Measurements from ENCODE around the gene LARP6. TPM values are rescaled to one million over a fixed set of nuclear protein-coding genes. Genes with fewer than 3 reads are reported as not detected.
"Not testable (repeated sequence)": the region's sequence is repeated elsewhere in the genome, so short reads cannot be mapped to it uniquely, and the experiment has no call there.

LARP6 gene
- polyA plus RNA-seq (2013, experiment 1 of 2; ENCODE audit: insufficient read length): 88.0 TPM
- 91.7 TPM for polyA plus RNA-seq (2013, experiment 2 of 2; ENCODE audit: insufficient read length)

GRCh38 chr15:70853973-70854665 lies at the start of gene LARP6:
TSS of gene LARP6 (minus strand) at chr15:70854157. CDS start at chr15:70854088, 69 bp downstream.
- peak; percentile 69 for DNase-seq

GRCh38 chr15:70902107-70902506 lies 48.1 kb upstream of the LARP6 start:
- DNase-seq: peak; percentile 88

- peak; percentile 71 for DNase-seq
Observed at GRCh38 chr15:70892912-70893560, 39.1 kb upstream of the LARP6 start.

DNA sequence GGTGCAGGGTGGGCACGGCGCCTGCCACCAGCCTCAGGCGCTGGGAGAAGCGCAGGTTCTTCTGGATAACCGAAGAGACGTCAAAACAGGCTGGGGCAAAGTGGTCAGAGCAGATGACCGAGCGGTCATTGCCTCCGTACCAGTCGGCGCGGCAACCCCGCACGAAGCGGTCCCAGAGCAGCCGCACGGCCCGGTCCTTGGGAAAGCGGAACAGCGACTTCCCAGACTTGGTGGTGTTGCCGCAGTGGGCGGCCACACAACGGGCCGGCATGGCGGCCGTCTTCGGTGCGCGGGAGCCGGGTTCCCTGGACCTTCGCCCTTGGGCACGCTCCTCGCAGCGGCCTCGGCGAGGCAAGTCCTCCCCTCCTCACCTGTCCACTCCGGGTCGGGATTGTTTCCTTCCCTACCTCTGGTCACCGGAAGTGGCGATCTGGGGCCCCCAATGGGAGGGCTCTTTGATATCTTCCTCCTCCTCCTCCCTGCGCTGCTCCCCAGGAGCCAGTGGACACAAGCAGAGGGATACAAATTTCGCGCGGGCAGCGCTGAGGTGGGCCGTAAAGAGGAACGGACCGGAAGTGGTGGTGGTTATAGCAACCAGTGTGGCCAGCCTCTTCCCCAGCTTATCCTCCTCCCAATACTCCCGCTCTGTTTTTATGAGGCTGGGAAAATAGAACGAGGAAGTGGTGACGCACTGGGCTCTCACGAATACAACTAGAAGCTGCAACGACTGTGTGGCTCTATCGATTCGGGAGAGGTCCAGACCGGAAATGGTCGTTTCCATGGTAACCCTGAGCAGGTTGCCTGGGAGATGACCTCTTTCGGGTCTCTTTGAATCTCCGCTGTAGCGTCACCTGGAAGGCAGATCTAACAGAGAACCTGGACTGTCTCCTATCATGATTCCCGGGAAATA lies 38.3 kb upstream of the LARP6 start, which contains the start of the genes LRRC49 and THAP10:
TSS of gene LRRC49 (plus strand) at position 825 of the 910 bp plus-strand sequence. CDS start at position 894, 69 bp downstream.
TSS of gene THAP10 (minus strand) at position 432 of the 910 bp plus-strand sequence. CDS start at position 271, 161 bp downstream.
- peak; percentile 96 for DNase-seq

- no peak for DNase-seq
Observed at GRCh38 chr15:70882361-70882760, 28.4 kb upstream of the LARP6 start.

DNA sequence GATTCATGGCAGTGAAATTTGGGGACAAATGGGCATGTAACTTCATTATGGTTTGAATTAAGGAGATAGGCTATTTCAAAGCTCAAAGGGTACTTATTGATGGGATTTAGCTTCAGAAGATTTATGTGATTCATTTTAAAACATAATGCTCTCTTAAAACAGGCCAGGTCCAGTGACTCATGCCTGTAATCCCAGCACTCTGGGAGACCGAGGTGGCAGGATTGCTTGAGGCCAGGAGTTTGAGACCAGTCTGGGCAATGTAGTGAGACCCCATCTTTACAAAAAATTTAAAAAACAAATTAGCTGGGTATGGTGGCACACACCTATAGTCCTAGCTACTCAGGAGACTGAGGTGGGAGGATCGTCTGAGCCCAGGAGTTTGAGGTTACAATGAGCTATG lies 26.8 kb upstream of the LARP6 start:
- no peak for DNase-seq

- DNase-seq: peak; percentile 84
Observed at GRCh38 chr15:70879401-70879800, 25.4 kb upstream of the LARP6 start.

GRCh38 chr15:70876683-70877082 lies 22.7 kb upstream of the LARP6 start:
- DNase-seq: no peak

DNA sequence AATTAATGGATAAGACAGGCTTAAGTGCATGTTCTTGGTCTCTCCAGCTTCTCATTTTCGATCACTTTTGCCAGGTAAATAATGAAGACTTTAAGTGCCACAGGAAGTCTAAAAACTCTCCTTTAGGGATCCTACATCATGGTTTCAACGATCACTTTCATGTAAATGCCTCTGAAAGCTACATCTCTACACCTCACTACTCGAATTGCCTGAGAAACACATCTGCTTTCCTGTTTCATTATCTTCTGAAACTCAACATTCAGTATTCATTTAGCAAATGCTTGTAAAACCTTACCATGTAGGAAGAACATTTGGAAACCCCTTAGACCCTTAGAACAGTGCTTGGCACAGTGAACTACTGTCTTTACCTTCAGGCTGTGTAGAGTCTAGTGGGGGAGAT lies 22.1 kb upstream of the LARP6 start:
- no peak for DNase-seq

- DNase-seq: peak; percentile 50
Observed at GRCh38 chr15:70875001-70875782, 21.2 kb upstream of the LARP6 start.

GRCh38 chr15:70873232-70874054 lies 19.5 kb upstream of the LARP6 start:
- no peak for DNase-seq

DNA sequence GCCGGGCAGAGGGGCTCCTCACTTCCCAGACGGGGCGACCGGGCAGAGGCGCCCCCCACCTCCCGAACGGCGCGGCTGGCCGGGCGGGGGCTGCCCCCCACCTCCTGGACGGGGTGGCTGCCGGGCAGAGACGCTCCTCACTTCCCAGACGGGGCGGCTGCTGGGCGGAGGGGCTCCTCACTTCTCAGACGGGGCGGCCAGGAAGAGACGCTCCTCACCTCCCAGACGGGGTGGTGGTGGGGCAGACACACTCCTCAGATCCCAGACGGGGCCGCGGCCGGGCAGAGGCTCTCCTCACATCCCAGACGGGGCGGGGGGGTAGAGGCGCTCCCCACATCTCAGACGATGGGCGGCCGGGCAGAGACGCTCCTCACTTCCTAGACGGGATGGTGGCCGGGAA lies 17.5 kb upstream of the LARP6 start:
- DNase-seq: not testable (repeated sequence)

DNA sequence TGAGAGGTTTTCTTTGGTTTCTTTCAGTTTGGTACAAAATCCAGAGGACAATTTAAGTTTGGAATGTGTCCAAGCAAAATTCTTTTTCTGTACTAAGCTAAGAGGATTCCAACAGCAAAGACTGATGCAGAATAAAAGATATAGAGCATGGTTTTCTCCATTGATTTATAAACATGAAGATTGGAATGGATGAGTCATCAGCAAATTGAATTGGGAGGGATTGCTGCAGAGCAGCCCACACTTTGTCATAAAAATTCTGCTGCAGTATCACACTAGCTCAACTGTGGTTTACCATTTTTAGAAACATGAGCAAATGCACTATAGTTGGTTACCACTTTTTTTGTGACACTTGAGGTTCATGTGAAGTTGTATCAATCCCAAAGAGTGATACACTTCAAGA lies 16.1 kb upstream of the LARP6 start:
- DNase-seq: peak; percentile 91

DNA sequence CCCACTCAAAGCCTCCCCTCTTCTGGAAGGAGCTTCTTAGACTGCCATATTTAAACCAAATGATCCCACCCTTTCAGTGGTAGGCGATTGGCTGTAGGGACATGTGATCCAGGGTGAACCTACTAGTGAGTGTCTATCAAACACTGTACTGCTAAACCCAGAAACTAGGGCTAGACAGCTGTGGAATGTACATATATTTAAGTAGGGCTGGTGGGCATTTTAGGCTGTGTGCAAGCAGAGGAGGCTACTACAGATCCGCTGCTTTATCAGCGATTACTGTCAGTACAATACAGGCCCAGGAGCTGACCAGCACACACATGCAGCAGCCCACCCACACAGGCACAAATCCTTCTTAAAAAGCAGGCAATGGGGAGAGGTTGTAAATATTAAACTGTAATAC lies 15.4 kb upstream of the LARP6 start:
- DNase-seq: no peak

DNA sequence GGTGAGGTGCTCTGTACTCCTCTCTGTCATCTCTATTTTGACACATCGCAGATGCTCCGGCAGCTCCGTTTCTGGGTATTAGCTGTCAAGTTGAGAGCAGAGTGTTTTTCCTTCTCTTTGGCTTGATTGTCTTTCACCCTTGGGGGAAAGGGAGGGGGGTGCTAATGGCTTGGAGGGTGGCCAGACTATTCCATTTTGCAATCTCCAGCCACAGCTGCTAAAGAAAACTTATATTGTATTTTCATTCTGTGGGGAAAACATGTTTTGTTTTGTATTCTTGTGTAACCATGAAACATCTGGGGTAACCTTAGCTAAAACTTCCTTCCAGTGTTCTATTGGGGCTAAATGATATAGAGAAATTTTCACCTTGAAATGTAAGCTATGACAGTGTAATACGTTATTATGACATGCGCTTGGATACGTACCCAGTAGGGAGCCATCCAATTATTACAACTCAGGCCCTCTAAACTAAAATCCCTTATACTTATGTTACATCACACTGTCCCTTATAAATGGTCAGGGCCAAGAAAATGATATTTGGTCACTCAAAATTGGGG lies 14.0 kb upstream of the LARP6 start:
- peak; percentile 84 for DNase-seq

DNA sequence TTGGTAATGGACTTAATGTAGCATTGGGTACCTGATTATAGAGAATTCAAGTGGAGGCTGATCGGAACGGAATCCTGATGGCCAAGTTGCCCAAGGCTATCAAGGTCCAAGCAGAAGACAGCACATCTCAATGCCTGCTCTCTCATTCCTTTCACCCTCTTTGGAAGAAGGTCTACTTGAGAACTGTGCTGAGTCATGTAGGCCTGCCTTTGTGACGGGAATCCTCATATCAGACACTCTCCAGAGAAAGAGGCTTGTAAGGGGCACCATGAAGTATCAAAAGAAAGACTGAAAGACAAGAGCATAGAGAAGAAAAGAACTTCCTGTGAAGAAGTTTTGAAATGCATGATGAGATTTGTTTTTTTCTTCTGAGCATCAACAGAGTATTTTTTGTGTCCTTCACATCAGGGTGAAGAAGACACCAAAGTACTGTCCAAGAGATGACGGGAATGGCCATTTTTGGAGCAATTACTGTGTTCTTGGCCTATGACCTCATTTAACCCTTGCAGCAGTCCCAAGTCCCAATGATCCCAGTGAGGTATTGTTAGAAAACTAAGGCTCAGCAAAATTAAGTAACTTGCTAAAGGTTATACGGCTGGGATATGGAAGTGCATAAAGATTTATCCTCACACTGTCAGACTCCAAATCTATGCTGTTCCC lies 13.2 kb upstream of the LARP6 start:
- no peak for DNase-seq

- DNase-seq: peak; percentile 88
Observed at GRCh38 chr15:70863450-70864218, 9.7 kb upstream of the LARP6 start.

DNA sequence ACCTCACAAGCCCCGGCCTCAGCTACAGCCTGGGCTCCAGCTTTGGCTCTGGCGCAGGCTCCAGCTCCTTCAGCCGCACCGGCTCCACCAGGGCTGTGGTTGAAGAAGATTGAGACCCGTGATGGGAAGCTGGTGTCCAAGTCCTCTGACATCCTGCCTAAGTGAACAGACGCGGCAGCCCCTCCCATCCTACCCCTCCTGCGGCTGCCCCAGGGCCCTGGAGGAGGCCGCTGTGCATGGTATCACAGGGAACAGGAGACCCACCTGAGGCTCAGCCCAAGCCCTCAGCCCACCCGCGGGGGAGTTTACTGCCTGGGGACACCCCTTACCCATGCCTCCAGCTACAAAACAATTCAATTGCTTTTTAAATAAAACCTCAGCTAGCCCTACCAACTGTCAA lies 6.0 kb upstream of the LARP6 start:
- DNase-seq: no peak

DNA sequence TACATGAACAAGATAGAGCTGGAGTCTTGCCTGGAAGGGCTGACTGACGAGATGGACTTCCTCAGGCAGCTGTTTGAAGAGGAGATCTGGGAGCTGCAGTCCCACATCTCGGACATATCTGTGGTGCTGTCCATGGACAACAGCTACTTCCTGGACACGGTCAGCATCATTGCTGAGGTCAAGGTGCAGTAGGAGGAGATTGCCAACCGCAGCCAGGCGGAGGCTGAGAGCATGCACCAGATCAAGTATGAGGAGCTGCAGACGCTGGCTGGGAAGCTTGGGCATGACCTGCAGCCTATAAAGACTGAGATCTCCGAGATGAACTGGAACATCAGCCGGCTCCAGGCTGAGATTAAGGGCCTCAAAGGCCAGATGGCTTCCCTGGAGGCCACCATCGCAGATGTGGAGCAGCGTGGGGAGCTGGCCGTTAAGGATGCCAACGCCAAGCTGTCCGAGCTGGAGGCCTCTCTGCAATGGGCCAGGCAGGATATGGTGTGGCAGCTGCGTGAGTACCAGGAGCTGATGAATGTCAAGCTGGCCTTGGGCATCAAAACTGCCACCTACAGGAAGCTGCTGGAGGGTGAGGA lies 5.5 kb upstream of the LARP6 start:
- no peak for DNase-seq

Data from fibroblast of skin of abdomen (primary cell).